Measurements from ENCODE around the gene IFNK. TPM values are rescaled to one million over a fixed set of nuclear protein-coding genes. Genes with fewer than 3 reads are reported as not detected.

The IFNK gene
- total RNA-seq, 2 donors from 2014 or later: not detected

- peak overlapping the region in 1 of 2 donors; percentile 14 for H3K27ac ChIP-seq
- H3K27me3 ChIP-seq (replicated peaks; ENCODE audit: insufficient read depth): no peaks in the 10 kb centered on the region
- no peaks in the 10 kb centered on the region for H3K9me3 ChIP-seq
- H3K36me3 ChIP-seq: no peaks in the 10 kb centered on the region
- ATAC-seq (ENCODE audit: insufficient number of reproducible peaks, low FRiP score, low read depth): no peak
- no peak overlapping the region for H3K4me3 ChIP-seq
- TF ChIP-seq, protein P1, sequence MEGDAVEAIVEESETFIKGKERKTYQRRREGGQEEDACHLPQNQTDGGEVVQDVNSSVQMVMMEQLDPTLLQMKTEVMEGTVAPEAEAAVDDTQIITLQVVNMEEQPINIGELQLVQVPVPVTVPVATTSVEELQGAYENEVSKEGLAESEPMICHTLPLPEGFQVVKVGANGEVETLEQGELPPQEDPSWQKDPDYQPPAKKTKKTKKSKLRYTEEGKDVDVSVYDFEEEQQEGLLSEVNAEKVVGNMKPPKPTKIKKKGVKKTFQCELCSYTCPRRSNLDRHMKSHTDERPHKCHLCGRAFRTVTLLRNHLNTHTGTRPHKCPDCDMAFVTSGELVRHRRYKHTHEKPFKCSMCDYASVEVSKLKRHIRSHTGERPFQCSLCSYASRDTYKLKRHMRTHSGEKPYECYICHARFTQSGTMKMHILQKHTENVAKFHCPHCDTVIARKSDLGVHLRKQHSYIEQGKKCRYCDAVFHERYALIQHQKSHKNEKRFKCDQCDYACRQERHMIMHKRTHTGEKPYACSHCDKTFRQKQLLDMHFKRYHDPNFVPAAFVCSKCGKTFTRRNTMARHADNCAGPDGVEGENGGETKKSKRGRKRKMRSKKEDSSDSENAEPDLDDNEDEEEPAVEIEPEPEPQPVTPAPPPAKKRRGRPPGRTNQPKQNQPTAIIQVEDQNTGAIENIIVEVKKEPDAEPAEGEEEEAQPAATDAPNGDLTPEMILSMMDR (IDR thresholded peaks at IDR 0.05): no peak
- DNase-seq (ENCODE audit: low spot score): no peak
- H3K4me1 ChIP-seq (ENCODE audit: control insufficient read depth in 1 of 2, low read depth in 2 of 2): peaks cover 53 to 92% of the 10 kb centered on the region in 2 donors
These were observed 13.7 kb downstream of the IFNK start for GRCh38 chr9:27537756-27538155.

GRCh38 chr9:27538647-27539046 is 14.6 kb downstream of the IFNK start:
- H3K27ac ChIP-seq: peak overlapping the region; percentile 76 to 88
- DNase-seq (ENCODE audit: low spot score) (no peak), ATAC-seq (ENCODE audit: insufficient number of reproducible peaks, low FRiP score, low read depth) (no peak)
- H3K27me3 ChIP-seq (replicated peaks; ENCODE audit: insufficient read depth): no peaks in the 10 kb centered on the region
- no peaks in the 10 kb centered on the region for H3K9me3 ChIP-seq
- no peak overlapping the region for H3K4me3 ChIP-seq
- TF ChIP-seq, protein P1 (IDR thresholded peaks at IDR 0.05): no peak
- H3K4me1 ChIP-seq (ENCODE audit: control insufficient read depth in 1 of 2, low read depth in 2 of 2): peaks cover 49 to 84% of the 10 kb centered on the region in 2 donors
- no peaks in the 10 kb centered on the region for H3K36me3 ChIP-seq

DNA sequence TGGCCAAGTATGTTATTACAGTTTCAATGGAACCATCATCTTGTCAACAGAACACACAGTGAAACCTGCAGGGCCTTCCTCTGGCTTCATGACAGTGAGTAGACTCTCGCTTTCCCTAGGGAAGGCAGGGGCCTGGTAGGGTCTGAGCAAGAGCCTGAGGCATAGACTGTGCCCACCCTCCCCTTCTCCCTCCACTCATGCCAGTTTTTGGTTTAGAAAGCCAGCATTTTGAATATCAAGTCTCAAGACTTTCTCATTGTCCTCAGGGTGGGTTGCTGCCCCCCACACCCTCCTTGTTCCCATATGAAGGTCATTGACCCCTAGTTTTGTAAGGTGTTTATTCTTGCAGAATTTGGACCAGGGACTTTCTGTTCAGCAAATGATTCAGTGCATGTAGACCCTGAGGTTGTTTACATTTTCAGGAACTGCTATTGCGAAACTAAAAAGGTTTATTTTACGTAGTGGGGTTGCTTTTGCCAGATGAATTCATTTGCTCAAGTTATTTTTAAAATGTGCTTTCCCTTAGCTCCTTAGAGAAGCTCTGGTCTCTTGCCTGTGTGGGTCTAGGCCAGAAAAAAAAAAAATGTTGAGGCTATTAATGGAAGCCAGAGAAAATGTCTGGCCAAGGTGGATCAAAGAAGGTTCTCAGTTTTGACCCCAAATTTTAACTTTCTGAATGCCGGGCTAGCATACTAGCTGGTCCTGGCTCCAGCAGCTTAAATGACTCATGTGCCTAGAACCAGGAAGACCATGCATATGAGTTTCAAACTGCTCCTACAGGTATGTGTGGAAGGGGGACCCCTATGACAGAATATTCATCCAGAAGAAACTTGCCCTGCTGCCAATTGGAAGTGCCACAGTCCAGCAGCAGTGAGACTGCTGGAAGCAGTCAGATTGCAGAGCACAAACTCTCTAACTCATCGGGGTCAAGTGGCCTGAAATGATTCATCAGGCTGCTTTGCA is 15.7 kb downstream of the IFNK start:
- peak; percentile 84 for ATAC-seq (ENCODE audit: insufficient number of reproducible peaks, low FRiP score, low read depth)
- TF ChIP-seq, protein P1 (IDR thresholded peaks at IDR 0.05): no peak
- Histone ChIP-seq H3K4me3 (peak overlapping the region; percentile 43), H3K36me3 (no peaks in the 10 kb centered on the region), H3K27ac (peak overlapping the region; percentile 76 to 88), H3K27me3 (replicated peaks; ENCODE audit: insufficient read depth) (no peaks in the 10 kb centered on the region), H3K9me3 (no peaks in the 10 kb centered on the region), H3K4me1 (ENCODE audit: control insufficient read depth in 1 of 2, low read depth in 2 of 2) (peaks cover 39 to 73% of the 10 kb centered on the region in 2 donors)
- DNase-seq (ENCODE audit: low spot score): peak; percentile 19

DNA sequence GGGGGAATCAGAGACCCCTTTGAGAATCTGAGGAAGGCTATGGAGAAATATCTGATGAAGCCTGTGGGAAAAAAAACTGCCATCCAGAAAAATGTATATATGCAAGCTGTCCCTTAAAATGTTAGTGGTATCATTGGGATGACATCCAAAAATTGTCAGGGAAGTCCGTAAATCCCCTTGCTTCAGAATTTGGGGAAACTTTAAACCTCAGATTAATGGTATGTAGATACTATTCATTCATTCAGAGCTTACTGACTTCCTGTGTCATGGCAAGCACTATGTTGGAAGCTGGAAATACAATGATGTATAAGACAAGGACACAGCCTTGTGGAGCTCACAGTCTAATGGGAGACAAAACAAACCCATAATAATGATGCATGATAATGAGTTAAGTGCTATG is 16.4 kb downstream of the IFNK start:
- peak overlapping the region; percentile 43 for H3K4me3 ChIP-seq
- no peak for DNase-seq (ENCODE audit: low spot score)
- H3K27ac ChIP-seq: peak overlapping the region; percentile 56 to 88
- ATAC-seq (ENCODE audit: insufficient number of reproducible peaks, low FRiP score, low read depth): no peak
- no peaks in the 10 kb centered on the region for H3K27me3 ChIP-seq (replicated peaks; ENCODE audit: insufficient read depth)
- H3K36me3 ChIP-seq: no peaks in the 10 kb centered on the region
- no peaks in the 10 kb centered on the region for H3K9me3 ChIP-seq
- H3K4me1 ChIP-seq (ENCODE audit: control insufficient read depth in 1 of 2, low read depth in 2 of 2): peaks cover 36 to 65% of the 10 kb centered on the region in 2 donors
- TF ChIP-seq, protein P1 (IDR thresholded peaks at IDR 0.05): no peak

DNA sequence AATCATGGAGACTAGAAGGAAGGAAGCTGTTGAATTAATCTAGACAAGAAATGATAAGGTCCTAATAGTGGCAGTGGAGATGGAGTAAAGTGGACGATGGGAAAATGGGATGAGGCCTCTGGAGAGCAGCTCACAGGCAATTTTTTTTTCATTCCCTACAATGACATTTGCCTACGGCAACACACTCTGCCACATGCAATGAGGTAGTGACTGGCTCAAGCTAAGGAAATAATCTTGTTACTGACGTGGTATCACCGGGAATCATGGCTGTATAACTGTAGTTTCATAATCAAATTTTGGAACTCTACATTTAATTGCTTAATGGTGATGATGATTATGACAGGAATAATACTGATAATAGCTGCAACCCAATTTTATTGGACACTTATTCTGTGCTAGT is 17.6 kb downstream of the IFNK start:
- no peak for ATAC-seq (ENCODE audit: insufficient number of reproducible peaks, low FRiP score, low read depth)
- Histone ChIP-seq H3K9me3 (no peaks in the 10 kb centered on the region), H3K27ac (no peak overlapping the region)

More for the DNA sequence above, 17.6 kb downstream of the IFNK start:
- Histone ChIP-seq H3K4me1 (ENCODE audit: control insufficient read depth in 1 of 2, low read depth in 2 of 2) (peaks cover 31 to 53% of the 10 kb centered on the region in 2 donors), H3K27me3 (replicated peaks; ENCODE audit: insufficient read depth) (no peaks in the 10 kb centered on the region), H3K4me3 (no peak overlapping the region), H3K36me3 (no peaks in the 10 kb centered on the region)
- TF ChIP-seq, protein P1 (IDR thresholded peaks at IDR 0.05): no peak
- DNase-seq (ENCODE audit: low spot score): no peak
